Measurements from ENCODE around the gene PMS1.
A peak's percentile ranks its signal among the peaks of the same experiment; 100 is the strongest.

PMS1 gene

DNA sequence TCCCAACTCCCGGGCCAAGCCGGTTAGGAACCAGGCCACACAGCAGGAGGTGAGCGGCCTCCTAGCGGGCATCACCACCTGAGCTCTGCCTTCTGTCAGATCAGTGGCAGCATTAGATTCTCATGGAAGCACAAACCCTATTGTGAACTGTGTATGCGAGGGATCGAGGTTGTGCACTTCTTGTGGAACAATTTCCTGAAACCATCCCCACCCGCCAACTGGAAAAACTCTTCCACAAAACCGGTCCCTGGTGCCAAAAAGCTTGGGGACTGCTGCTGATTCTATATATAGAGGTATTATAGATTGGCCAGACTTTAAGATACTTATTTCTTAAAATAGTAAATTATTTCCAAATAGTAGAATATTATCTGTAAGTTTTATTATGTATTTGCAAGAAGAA is 89.4 kb downstream of the PMS1 start:
- H3K27me3 ChIP-seq (ENCODE audit: low read depth, low read length) = no peaks in the 10 kb centered on the region
- no peak overlapping the region for H3K9ac ChIP-seq (ENCODE audit: low read length)
- no peak overlapping the region for H3K4me2 ChIP-seq (ENCODE audit: low read length)
- H3K79me2 ChIP-seq (ENCODE audit: low read length) = no peaks in the 10 kb centered on the region
- H3K4me3 ChIP-seq (ENCODE audit: low read length) = no peak overlapping the region
- no peak overlapping the region for H3K27ac ChIP-seq (ENCODE audit: low read length)
- TF ChIP-seq CTCF (IDR thresholded peaks at IDR 0.05; ENCODE audit: low read depth, low read length) (no peak), EZH2phosphoT487 (IDR thresholded peaks at IDR 0.05; ENCODE audit: low read depth) (no peak)
- peaks cover 58% of the 10 kb centered on the region for H3K36me3 ChIP-seq (replicated peaks; ENCODE audit: low read depth, low read length)
- peaks cover 31% of the 10 kb centered on the region for H3K4me1 ChIP-seq (ENCODE audit: low read length)
- no peaks in the 10 kb centered on the region for H4K20me1 ChIP-seq (ENCODE audit: insufficient read depth, low read length)
- H2AFZ ChIP-seq (ENCODE audit: low read depth, low read length) = no peak overlapping the region
- no peaks in the 10 kb centered on the region for H3K9me3 ChIP-seq (ENCODE audit: insufficient read depth, low read length)

- H3K4me1 ChIP-seq (ENCODE audit: low read length) = peaks cover 31% of the 10 kb centered on the region
- H2AFZ ChIP-seq (ENCODE audit: low read depth, low read length) = peak overlapping the region; percentile 3; the same call in 1 of the 2 replicates
- peaks cover 60% of the 10 kb centered on the region for H3K36me3 ChIP-seq (replicated peaks; ENCODE audit: low read depth, low read length)
- no peaks in the 10 kb centered on the region for H4K20me1 ChIP-seq (ENCODE audit: insufficient read depth, low read length)
- no peaks in the 10 kb centered on the region for H3K9me3 ChIP-seq (ENCODE audit: insufficient read depth, low read length)
- TF ChIP-seq CTCF (IDR thresholded peaks at IDR 0.05; ENCODE audit: low read depth, low read length) (no peak), EZH2phosphoT487 (IDR thresholded peaks at IDR 0.05; ENCODE audit: low read depth) (no peak)
- H3K4me3 ChIP-seq (ENCODE audit: low read length) = peak overlapping the region; percentile 9; the same call in 1 of the 2 replicates
- peak overlapping the region; percentile 11; the same call in 1 of the 2 replicates for H3K9ac ChIP-seq (ENCODE audit: low read length)
- no peaks in the 10 kb centered on the region for H3K79me2 ChIP-seq (ENCODE audit: low read length)
- H3K4me2 ChIP-seq (ENCODE audit: low read length) = peak overlapping the region; percentile 32
- no peaks in the 10 kb centered on the region for H3K27me3 ChIP-seq (ENCODE audit: low read depth, low read length)
- peak overlapping the region; percentile 53 for H3K27ac ChIP-seq (ENCODE audit: low read length)
Observed at GRCh38 chr2:189874586-189875320, 90.5 kb downstream of the PMS1 start.

GRCh38 chr2:189876271-189876670 is 92.0 kb downstream of the PMS1 start:
- Histone ChIP-seq H4K20me1 (ENCODE audit: insufficient read depth, low read length) (no peaks in the 10 kb centered on the region), H2AFZ (ENCODE audit: low read depth, low read length) (no peak overlapping the region), H3K9me3 (ENCODE audit: insufficient read depth, low read length) (no peaks in the 10 kb centered on the region), H3K79me2 (ENCODE audit: low read length) (no peaks in the 10 kb centered on the region), H3K4me1 (ENCODE audit: low read length) (peaks cover 22% of the 10 kb centered on the region), H3K27ac (ENCODE audit: low read length) (peak overlapping the region; percentile 28; the same call in 1 of the 2 replicates), H3K4me3 (ENCODE audit: low read length) (no peak overlapping the region), H3K4me2 (ENCODE audit: low read length) (no peak overlapping the region), H3K36me3 (replicated peaks; ENCODE audit: low read depth, low read length) (peaks cover 55% of the 10 kb centered on the region), H3K27me3 (ENCODE audit: low read depth, low read length) (no peaks in the 10 kb centered on the region), H3K9ac (ENCODE audit: low read length) (no peak overlapping the region)
- TF ChIP-seq EZH2phosphoT487 (IDR thresholded peaks at IDR 0.05; ENCODE audit: low read depth) (no peak), CTCF (IDR thresholded peaks at IDR 0.05; ENCODE audit: low read depth, low read length) (no peak)

- no peaks in the 10 kb centered on the region for H3K27me3 ChIP-seq (ENCODE audit: low read depth, low read length)
Observed at GRCh38 chr2:189879716-189880081, 95.4 kb downstream of the PMS1 start.

More at GRCh38 chr2:189879716-189880081, 95.4 kb downstream of the PMS1 start:
- Histone ChIP-seq H3K4me1 (ENCODE audit: low read length) (peaks cover 15% of the 10 kb centered on the region), H3K27ac (ENCODE audit: low read length) (no peak overlapping the region), H3K9ac (ENCODE audit: low read length) (no peak overlapping the region), H3K9me3 (ENCODE audit: insufficient read depth, low read length) (no peaks in the 10 kb centered on the region), H3K4me2 (ENCODE audit: low read length) (no peak overlapping the region), H3K36me3 (replicated peaks; ENCODE audit: low read depth, low read length) (peaks cover 32% of the 10 kb centered on the region), H2AFZ (ENCODE audit: low read depth, low read length) (no peak overlapping the region), H4K20me1 (ENCODE audit: insufficient read depth, low read length) (no peaks in the 10 kb centered on the region), H3K79me2 (ENCODE audit: low read length) (no peaks in the 10 kb centered on the region), H3K4me3 (ENCODE audit: low read length) (no peak overlapping the region)
- TF ChIP-seq CTCF (IDR thresholded peaks at IDR 0.05; ENCODE audit: low read depth, low read length) (no peak), EZH2phosphoT487 (IDR thresholded peaks at IDR 0.05; ENCODE audit: low read depth) (no peak)

Measured in OCI-LY3 (cell line).